Stimulated activated CD4-positive, alpha-beta T cell treated with anti-CD3 and anti-CD28 coated beads, TNF-alpha, amount 100 ng/mL, for 1 hour (primary cell): ENCODE data around the gene NOXA1.
"Not testable (repeated sequence)": the region's sequence is repeated elsewhere in the genome, so short reads cannot be mapped to it uniquely, and the experiment has no call there.

Source experiments
- DNase-seq, 3 donors: peaks; one replicate each; pipeline ENCODE4 v3.0.0-alpha.2; 2020; ENCODE audit warnings: low read depth in 3 of 3, low spot score in 1 of 3

NOXA1 gene

GRCh38 chr9:137462986-137463930, 40.1 kb downstream of the NOXA1 start:
- no peak for DNase-seq

DNA sequence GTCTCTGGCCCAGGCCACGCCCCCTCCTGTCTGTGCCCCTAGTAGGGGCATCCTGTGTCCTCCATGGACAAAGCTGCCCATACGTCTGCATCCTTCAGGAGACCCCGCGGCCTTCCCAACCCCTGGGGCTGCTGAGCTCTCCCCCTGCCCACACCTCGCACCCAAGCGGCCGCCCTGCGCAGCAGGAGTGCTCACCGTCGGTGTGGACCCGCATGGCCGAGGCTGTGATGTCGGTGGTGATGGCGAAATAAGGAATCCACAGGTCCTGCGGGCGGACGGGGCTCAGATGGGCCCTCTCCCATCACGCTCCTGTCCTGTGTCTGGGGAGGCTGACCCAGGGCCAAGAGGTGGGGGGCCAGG, 40.7 kb downstream of the NOXA1 start:
- DNase-seq, result no peak

DNA sequence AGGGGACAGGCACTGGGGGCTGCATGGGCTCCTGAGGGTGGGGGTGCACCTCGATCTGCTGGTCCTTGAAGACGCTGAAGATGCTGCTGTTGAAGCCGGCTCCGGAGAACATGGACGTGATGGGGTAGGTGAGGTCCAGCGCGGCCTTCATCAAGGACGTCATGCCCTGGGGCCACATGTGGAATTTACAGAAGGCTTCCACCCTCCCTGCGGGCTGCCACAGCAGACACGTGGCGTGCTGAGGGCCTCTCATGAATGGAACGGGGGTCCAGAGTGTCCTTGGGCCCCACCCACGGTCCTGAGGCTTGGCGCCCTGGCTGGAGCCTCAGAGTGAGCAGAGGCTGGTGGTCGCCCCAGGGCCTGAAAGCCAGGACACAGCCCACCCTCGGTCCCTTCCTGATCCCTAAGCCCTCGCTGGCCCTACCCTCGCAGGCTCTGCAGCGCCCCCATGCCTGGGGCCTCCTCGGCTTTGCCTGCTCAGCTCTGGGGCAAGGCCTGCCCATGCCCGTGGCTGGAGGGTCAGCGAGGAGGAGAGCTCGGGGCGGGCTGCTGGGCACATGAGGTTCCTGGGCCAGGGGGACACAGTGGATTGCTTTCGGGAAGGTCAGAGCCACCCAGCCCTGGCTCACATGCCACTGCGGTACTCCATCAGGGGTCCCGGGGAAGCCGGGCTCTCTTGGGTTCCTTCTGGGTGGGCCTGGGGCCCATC, 41.3 kb downstream of the NOXA1 start:
- DNase-seq, result no peak

- DNase-seq, result no peak
These were observed 42.0 kb downstream of the NOXA1 start for GRCh38 chr9:137465000-137465719.

GRCh38 chr9:137465720-137466388, 42.7 kb downstream of the NOXA1 start:
- no peak for DNase-seq

- not testable (repeated sequence) for DNase-seq
These were observed 43.3 kb downstream of the NOXA1 start for GRCh38 chr9:137466389-137467085.

DNA sequence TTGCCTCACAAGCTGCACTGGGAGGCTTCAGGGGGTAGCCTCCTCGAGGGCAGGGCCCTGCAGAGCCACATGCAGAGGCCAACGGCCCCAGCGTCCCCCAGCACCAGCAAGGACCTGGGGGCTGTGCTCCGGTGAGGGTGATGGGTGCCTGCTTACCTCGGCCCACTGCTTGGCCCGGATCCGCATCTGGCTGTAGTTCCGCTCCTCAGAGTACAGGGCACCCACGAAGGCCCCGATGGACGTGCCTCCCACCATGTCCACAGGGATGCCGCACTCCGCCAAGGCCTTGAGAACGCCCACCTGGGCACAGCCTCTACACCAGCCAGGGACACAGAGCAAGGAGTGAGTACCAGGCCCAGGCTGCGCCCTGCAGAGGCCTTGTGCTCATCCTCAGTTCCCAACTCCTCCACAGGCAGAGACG, 44.0 kb downstream of the NOXA1 start:
- no peak for DNase-seq

- no peak for DNase-seq
These were observed 44.7 kb downstream of the NOXA1 start for GRCh38 chr9:137467896-137468295.

- DNase-seq, result no peak
These were observed 47.6 kb downstream of the NOXA1 start for GRCh38 chr9:137470785-137471184.

DNA sequence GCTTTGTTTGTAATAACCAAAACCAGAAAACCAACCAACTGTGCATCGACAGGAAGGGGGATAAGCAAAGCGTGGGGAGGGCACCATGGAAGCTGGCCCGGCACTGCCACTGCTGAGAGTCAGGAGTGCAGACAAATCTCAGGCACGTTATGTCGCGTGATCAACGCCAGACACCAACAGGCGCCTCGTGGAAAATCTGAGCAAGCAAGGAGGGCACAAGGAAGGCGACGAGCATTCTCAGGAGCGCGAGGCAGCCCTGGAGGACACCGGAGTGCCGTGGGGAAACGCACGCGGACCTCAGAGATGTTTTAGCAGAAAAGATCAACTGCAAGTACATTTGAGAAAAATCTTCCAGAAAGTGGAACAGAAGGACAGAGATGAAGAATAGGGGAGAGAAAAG, 51.1 kb downstream of the NOXA1 start:
- DNase-seq, result no peak

- DNase-seq, result no peak
These were observed 52.5 kb downstream of the NOXA1 start for GRCh38 chr9:137475666-137476065.

- DNase-seq, result no peak
These were observed 53.7 kb downstream of the NOXA1 start for GRCh38 chr9:137476856-137477255.

DNA sequence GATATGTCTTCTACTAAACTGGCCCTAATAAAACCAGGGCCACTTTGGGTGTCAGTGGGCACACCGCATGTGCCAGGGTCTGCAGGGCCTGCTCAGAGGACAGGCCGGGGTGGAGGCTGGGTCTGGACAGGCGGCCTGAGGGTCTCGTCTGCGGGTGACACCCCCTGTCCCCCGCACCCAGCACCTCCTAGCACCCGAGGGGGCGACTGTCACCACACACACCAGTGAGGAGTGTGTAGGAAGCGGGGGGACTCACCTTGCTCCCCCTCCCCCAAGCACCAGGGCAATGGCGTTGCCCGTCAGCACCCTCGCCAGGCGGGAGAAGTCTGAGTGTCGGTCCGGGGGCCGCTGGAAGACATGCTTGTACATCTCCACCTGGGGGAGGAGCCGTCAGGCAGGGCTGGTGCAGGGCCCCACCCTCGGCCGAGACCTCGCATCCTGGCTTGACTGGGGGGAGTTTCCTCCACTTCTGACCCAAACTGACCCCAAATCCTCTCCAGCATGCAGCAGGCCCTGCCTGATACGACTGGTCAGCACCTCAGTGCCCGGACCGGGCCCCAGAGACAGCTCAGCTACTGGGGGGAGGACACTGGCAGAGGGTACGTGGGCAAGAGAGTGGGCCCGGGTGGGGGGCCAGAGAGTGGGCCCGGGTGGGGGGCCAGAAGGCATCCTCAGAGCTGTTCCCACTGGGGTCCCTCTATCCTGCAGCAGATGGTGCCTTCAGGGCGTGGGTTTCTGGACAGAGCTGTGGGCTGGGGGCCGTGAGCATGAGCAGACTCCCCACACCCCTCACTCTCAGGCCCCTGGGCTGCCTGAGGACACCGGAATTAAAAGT, 54.8 kb downstream of the NOXA1 start:
- no peak for DNase-seq

- DNase-seq, result no peak
These were observed 55.4 kb downstream of the NOXA1 start for GRCh38 chr9:137478613-137478961.

DNA sequence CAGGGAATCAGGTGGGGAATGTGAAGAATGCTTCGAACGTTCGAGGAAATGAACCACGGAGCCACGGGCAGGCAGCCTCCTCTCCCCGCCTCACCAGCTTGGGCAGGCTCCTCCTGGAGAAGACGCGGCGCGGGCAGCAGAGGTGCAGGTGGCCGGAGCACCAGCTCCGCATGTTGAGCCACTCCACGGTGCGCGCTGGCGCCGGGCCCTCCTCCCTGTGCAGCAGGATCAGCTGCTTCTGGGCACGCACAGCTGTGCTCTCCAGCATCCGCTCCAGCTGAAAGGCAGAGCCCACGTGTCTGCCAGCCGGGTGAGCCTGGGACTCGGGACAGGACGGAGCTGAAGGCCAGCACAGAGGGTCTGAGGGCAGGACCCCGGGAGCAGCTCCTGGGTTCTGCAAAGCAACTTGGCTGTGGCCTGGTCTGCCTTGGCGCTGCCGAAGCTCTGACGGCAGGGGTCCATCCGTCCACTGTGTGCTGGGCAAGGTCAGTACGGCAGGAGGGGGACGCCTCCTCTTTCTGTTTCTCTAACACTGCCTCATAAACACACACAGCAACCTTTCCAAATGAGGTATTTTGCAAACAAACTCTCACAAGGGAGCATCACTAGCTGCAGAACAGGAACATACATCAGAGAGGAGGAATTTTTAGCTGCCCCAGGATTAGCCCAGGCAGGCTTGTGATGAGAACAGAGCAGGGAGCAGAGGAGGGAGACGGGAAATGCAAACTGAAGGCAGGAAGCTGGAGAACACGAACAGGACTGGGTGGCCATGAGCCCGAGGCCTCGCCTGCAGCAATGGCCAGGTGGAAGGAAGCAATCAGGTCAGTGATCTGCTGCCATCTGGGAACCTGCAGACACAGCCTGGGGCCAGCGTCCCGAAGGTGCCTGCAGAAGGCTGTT, 56.0 kb downstream of the NOXA1 start:
- DNase-seq, result no peak

GRCh38 chr9:137479892-137480685, 56.9 kb downstream of the NOXA1 start:
- no peak for DNase-seq

- no peak for DNase-seq
These were observed 57.8 kb downstream of the NOXA1 start for GRCh38 chr9:137480686-137481683.
